ENCODE measurements around the gene SERINC3. TPM values are rescaled to one million over a fixed set of nuclear protein-coding genes. Genes with fewer than 3 reads are reported as not detected.
"Not testable (repeated sequence)": the region's sequence is repeated elsewhere in the genome, so short reads cannot be mapped to it uniquely, and the experiment has no call there.

The SERINC3 gene
- total RNA-seq: 82.0 and 82.4 TPM in 2 replicates

DNA sequence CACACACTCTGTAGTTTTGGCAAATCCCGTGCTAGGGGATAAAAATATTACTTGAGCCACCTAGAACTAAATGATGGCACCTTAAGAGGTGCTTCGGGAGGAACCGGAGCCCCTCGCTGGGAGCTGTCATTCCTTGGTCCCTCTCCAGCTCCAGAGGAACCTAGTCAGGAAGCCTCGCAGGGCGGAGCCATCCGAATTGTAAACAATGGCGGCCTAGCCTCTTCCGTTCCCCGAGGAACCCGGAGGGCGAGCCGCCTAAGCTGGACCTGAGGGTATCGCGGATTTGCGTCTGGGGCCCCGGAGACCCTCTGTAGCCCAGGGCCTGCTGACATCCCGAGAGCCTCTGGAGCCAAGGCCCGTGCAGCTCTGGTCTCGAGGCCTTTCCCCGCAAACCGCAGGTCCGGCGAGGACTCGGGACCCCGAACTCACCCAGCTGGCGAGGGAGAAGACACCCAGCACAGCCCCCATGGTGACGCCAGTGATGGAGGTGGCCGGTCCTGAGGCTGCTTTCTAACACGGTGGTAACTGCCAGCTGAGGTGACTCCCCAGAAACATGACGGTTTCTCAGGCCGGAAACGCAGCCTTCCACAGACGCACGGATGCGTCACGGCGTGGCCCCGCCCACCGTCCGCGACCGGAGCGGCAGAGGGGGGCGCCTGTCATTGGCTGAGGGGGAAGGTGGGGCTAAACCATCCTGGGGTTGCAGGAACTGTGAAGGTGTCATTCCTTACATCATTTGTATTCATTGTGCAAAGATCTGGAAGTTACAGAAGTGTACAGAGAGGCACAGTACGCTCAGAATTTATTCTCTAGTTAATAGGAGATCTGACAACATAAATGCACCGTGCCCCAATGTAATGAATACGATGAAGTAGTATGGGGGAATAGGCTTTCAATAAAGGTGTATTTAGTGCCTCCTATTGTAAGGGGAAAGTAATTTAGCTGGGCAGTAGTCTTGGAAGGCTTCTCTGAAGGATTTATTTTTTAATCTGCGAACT is at the start of gene SERINC3:
Gene SERINC3, minus strand, starts transcription at position 587 of the 998 bp plus-strand sequence. Its CDS starts 119 bp downstream, at position 468.
- intact Hi-C loops (cut with micrococcal nuclease): loop anchor here (1.0 to 5.0 kb wide), 13 partner anchors 10 to 445 kb away; partner anchors contain the start of genes FITM2, STK4, TTPAL and YWHAB

DNA sequence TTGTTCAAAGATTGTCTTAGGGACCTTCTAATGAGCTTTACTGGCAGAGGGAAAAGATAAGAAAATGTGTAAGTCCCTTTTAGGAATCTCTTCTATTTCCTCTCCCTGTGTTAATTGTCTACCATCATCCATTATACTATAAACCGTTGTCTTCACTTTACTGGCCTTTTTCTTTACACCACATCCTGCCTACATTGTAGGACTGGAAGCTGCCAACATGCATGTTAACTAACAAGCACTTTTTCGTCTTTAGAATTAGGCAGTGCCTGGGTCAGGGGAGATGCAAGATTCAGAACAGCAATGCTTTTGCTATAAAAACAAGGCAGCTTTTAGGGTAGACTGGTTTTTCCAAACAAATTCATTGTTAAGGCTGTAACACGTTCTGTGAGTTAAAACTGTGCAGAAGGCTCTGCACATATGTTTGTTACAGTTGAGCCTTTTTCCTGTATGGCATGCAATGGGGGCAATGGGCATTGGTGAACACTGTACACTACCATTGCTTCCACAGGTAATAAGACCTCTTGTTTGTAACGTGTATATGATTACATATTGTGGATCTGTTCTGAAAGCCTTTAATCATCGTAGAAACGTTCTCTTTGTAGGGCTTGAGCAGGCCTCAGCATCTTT is 49.6 kb upstream of the SERINC3 start:
- intact Hi-C loops (cut with micrococcal nuclease): loop anchor here (5.0 kb wide), 1 partner anchor 39 kb away; no protein-coding TSS in a partner anchor

DNA sequence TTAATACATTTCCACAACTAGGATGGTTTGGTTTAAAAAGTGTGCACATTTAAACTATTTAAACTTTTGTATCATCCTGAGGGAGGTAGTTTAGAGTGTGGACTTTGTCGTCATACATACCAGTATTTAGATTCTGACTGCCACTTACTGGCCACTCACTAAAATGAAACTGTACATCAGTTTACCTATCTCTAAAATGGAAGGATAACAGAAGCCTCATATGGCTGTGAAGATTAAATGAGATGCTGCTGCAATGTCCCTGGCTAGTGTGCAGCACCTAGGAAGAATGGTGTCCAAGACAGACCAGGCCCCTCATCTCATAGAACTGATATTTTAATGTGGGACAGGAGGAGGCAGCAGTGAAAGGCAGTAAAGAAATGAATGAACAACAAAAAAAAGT is 48.5 kb upstream of the SERINC3 start:
- intact Hi-C loops (cut with micrococcal nuclease): loop anchor here (5.0 kb wide), 1 partner anchor 38 kb away; no protein-coding TSS in a partner anchor

DNA sequence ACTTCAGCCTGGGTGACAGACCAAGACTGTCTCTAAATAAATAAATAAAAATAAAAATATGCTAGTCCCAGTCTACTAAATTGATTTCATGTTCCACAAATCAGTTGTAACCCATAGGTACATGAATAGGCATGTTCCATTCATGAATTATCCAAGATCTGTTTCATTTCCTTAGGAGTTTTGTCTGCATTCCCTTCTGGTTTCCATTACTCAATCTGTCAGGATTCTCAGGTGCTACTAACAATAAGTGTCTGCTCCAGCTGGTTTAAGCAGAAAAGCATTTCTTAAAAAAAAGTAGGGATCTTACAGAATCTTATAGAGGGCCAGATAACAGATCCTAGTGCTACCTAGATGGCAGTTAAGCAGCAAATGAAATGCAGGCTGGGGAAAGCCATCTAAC is 44.9 kb upstream of the SERINC3 start:
- intact Hi-C loops (cut with micrococcal nuclease): no loop called here

DNA sequence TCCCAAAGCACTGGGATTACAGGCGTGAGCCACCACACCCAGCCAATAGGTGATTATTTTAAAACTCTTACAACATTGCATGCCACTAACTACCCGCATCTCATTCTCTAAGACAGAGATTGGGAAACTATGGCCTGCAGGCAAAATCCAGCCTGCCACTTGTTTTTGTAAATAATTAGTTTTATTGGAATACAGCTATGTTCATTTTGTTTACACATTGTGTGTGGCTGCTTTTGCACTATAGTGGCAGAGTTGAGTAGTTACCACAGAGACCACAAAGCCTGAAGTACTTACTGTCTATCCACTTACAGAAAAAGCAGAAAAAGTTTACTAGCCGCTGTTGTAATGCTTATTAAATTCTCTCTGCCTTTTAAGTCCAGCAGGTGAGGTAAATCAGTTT is 44.1 kb upstream of the SERINC3 start:
- intact Hi-C loops (cut with micrococcal nuclease): no loop called here

DNA sequence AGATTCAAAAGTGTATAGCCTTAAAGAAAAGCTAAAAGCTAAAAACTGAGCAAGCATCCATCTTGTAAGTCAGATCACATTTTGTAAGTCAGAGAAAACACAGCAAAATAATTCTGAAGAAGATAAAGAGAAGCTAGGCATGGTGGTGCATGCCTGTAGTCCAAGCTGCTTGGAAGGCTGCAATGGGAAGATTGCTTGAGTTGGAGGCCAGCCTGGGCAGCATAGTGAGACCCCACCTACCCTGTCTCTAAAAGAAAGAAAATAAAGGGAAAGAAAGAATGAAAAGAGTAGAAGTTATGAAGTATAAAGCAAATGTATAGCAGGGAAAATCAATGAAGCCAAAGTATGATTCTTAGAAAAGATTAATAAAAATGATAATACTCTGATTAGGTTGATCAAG is 40.0 kb upstream of the SERINC3 start:
- intact Hi-C loops (cut with micrococcal nuclease): no loop called here

DNA sequence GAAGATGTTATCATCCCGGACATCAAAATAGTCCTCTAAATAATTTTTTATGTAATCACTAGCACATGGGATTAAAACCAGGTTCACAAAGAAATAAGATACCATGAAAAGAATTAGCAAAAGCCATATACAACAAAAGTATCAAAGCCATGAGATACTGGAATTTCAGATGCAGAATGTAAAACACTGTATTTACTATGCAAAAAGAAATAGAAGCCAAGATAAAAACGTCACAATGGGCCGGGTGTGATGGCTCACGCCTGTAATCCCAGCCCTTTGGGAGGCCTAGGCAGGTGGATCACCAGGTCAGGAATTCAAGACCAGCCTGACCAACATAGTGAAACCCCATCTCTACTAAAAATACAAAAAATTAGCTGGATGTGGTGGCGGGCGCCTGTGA is 38.9 kb upstream of the SERINC3 start:
- intact Hi-C loops (cut with micrococcal nuclease): not testable (repeated sequence)

DNA sequence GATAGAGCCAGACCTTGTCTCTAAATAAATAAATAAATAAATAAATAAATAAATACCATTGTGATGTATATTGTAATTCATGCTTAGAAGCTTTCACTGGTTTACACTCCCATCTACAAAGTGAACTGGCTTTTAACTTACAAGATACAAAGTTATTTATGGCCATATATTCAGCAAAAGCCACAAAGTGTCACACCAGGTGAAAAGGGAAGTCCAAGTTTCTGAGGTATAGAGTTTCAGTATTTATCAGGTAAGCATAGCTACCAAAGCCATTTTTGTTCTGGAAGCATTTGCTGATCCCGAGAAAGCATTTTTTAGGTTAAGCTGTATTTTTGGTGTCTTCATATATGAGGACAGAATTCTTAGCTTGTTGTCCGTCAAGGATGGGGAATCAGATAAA is 38.4 kb upstream of the SERINC3 start:
- intact Hi-C loops (cut with micrococcal nuclease): no loop called here

DNA sequence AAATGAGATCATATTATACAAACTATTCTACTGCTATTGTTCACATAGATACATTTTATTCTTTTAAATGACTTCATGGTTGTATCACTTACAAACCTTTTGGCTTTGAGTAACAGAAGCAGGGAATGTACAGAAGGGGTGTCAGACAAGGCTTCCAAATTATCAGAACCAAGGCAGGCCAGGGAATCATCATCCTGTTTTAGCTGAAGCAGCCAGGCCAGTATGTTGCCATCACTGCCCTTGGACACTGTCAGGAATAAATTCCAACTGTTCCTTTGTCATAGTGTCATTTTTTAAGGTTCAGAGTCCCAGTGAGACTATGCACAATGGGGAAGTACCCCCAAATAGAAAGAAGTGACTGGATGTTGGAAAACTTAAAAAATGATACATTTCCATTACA is 37.4 kb upstream of the SERINC3 start:
- intact Hi-C loops (cut with micrococcal nuclease): no loop called here

DNA sequence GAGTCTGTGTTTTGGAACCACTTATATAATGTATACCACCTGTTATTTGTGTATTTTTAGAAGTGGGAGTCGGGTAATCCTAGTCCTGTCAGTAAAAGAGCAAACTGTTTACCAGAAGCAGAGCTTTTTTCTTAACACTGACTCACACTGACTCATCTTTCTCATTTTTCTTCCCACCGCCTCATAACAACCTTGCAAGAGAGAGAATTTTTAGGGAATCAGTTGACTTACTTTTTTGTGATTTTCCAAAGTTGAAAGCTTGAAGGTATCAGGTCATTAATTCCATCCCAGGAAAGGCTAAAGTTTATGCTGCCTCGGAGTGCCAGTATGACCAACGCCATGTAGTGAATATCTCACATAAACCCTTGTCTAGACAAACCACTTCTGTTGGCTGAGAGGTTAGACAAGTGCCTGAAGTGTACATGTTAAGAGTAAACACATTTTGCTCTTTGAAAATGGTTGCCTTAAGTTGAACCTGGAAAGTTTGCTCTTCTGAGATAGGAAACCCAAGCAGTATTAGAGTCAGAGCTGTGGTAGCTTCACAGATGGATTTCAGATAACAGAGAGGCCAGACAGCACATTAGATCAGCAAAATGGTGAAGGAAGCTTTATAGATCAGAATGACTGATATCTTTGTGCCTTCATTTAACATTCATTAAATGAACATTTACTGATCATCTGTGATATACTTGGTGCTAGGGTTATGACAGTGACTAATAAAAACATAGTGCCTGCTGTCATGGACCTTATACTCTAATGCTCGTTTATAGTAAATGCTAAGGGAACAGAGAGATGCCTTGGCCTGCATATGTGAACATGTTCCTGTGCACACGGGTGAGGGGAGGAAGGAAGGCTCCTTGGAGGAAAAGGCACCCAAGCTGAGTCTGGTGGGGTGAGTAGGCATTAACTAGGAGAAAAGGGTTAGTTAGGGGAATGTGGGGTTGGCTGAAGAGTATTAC is 31.4 kb upstream of the SERINC3 start:
- intact Hi-C loops (cut with micrococcal nuclease): loop anchor here (2.0 kb wide), 1 partner anchor 20 kb away; no protein-coding TSS in a partner anchor

DNA sequence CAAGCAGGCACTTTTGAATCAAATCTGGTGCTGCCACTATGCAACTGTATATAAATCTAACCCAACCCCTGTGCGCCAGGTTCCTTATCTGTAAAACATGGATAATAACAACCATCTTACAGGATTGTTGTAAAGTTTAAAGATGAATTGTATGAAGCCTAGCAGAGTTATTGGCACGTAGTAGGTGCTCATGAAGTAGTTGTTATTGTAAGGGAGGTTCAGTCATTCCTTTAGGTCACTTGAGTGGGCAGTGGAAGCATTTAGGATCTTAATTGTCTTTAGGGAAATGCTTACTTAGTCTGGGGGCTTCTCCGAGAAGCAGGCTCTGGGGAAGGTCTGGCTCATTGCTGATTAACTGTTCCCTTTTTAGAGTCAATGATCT is 30.7 kb upstream of the SERINC3 start:
- intact Hi-C loops (cut with micrococcal nuclease): loop anchor here (2.0 kb wide), 1 partner anchor 20 kb away; no protein-coding TSS in a partner anchor

DNA sequence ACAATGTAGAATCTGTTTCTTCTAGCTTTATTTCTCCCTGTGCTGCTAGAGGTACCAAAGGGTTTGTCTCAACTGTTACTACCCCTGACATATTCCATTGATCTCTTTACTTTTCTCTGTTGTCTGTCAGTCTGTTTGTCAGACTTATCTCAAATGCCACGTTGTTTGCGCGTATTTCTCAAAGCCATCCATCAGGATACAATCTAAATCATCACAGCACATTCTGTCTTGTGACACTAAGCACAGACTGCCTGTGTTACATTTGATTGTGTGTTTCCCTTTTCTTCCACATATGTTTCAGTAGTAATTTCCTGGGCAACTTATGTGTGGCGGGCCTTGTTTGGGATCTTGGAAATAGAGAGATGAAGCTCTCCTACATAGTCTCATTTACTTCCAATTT is 30.2 kb upstream of the SERINC3 start:
- intact Hi-C loops (cut with micrococcal nuclease): loop anchor here (2.0 kb wide), 1 partner anchor 19 kb away; no protein-coding TSS in a partner anchor

DNA sequence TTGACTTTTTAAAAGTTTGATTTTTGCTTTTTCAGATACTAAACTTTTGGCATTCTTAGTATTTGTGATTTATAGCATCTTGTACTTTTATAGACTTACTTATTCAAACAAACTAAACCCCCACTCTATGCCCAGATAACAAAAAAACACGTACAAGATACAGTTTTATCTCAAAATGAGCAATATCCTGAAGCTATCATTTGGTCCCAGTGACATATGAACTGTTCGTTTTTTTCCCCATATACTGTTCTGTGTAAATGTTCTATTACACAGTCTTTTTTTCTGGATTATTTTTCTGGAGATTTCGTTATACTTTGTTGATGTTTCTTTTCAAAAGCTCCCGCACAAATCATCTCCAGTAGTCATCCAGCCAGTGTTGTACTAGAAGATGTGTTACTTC is 27.3 kb upstream of the SERINC3 start:
- intact Hi-C loops (cut with micrococcal nuclease): no loop called here

DNA sequence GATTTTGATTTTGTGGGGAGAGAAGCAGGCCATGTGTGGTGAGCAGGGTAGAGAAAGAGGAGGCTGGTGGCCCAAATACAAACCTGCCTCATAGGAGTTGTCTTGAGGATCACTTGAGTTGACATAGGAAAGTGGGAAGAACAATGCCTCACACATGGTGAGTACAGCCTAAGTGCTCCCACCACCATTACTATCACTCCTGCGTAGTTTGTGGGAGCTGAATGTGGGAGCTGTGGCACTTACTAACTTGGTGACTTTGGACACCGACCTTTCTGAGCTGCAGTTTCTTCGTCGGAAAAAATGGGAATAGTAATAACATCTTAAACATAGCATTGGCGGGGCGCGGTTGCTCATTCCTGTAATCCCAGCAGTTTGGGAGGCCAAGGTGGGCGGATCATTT is 25.5 kb upstream of the SERINC3 start:
- intact Hi-C loops (cut with micrococcal nuclease): no loop called here

DNA sequence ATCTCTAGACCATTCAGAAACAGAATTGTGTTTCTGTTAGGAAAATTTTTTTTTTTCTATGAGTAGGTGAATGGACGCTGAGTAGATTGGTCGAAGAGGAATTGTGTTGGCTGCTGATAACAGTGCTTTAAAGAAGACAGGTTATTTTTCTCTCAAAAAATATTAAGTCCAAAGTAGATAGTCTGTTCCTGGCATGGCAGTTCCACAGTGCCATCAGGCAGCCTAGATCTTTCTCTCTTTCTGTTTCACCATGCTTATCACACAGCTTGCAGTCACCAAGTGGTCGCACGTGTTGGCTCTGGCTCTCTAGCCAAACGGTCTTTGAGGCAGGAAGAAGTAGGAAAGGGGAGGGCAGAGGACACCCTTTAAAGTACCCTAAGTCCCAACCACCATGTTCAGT is 22.4 kb upstream of the SERINC3 start:
- intact Hi-C loops (cut with micrococcal nuclease): no loop called here

DNA sequence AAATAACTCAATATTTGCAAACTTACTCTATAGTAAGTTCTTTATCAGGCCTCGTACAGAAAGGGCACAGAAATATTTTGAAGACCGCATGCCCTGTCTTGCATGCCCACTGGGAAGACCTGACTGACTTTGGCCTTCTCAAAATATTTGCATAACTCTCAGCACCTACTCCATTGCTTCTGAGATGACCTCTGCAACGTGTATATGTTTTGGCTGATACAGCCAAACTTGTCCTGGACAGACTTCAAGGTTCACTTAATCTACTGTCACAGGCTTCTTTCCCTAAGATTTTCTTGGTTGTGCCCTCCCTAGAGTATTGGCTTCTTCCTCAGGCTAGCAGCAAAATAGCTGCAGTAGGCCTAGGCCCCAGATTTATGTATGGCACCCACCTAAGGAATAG is 21.5 kb upstream of the SERINC3 start:
- intact Hi-C loops (cut with micrococcal nuclease): no loop called here

DNA sequence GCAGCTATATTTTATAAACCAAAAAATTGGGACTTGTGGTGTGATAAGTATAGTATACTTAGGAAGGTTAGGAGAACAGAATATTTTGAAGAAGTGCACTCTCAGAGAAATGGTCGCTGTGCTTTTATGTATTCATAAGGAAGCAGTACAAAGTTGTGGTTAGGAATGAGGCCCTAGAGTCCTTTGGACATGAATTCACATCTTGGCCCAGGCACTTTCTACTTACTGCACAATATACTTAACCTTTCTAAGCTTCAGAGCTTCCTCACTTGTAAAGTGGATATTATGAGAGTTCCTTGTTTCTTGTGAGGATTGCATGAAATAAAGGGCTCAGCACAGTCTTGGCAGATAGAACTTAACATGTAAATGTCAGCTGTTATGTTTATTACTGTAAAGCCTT is 21.0 kb upstream of the SERINC3 start:
- intact Hi-C loops (cut with micrococcal nuclease): no loop called here

DNA sequence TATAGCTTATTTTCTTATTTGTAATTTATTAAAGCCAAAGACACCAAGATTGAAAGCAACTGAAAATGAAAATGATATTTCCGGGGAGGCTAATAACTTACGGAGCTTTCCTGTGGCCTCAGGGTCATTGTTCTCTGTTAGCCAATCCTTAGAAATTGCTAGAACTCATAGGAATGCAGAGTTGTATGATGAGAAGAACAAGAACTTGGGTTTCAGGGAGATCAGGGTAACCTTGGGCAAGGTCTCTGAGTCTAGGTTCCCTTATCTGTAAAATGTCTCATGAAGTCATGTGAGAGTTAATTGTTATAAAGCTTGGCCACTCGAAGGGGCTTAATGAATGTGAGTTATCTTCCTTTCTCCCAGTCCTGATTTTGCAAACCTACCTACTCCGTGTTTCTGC is 20.1 kb upstream of the SERINC3 start:
- intact Hi-C loops (cut with micrococcal nuclease): no loop called here

DNA sequence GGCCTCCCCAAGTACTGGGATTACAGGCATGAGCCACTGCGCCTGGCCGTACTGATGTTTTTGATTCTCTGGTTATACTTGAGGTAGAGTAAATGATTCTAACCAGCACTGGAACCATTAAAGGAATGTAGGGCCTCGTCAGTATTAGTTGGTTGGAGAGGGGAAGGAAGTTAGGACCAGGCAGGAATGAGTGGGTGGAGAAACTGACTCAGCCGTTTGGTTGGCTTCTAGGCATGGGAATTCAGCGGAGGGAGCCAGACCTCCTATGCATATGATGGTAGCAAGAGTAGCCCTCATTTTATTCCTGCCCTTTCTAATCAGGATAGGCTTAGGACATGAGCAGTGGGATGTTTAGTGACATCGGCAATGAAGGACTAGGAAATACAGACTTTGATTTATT is 19.0 kb upstream of the SERINC3 start:
- intact Hi-C loops (cut with micrococcal nuclease): no loop called here

DNA sequence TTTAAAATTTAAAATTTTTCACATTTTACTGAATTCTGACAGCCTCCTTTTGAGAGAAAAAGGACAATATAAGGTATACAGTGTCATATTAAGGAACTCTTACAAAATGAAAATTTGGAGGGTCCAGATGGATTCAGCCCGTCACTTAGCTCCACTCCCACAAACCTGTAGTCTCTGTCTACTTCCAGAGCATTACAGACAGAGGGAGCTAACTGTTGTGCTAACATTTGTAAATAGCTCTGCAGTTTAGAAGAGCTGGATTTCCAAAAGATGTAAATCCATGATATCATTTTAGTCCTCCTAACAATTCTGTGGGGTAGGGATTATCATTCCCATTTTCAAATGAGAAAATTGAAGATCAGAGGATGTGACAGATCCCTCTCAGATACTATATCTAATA is 16.1 kb upstream of the SERINC3 start:
- intact Hi-C loops (cut with micrococcal nuclease): no loop called here

DNA sequence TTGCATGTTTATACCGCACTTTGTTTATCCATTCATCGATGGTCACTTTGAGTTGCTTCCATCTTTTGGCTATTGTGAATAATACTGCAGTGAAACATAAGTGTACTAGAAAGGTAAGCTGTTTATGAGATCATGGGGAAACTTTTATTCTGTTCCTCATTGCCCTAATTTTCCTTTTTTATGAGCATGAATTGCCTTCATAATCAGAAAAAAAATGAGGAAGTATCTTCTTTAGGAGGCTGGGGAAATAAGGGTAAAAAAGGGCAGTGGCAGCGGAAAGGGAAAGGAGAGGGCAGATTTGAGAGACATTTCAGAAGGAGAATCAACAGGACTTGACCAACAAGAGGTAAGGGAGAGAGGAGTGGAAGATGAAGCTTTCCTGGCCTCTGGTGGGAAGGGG is 14.3 kb upstream of the SERINC3 start:
- intact Hi-C loops (cut with micrococcal nuclease): no loop called here

All from T-helper 1 cell treated with Interleukin-12 subunit alpha and Interleukin-12 subunit beta and Interleukin-4 antibody, amounts not matched to agents 30 ng/mL and 1 ng/mL, for 36 hours (primary cell).